Right lobe of liver (tissue), 4 donors: ENCODE results near the gene FMNL2.

Experiments
- POLR2A ChIP-seq: fragments of 450-650 bp; IDR thresholded peaks from one replicate; pipeline ENCODE4 v1.6.1; 2017; ENCODE audit warnings: antibody characterized with exemption, mild to moderate bottlenecking
- TF ChIP-seq, protein P1 (sequence below), 4 donors: fragments of 200-600 bp in 3 of 4; fragments of 450-650 bp in 1 of 4; IDR thresholded peaks; one replicate each; pipeline versions ENCODE4 v1.5.1 to v1.8.0; 2016 to 2022; ENCODE audit warnings: antibody characterized with exemption in 4 of 4, mild to moderate bottlenecking in 2 of 4
- donor health status: DM: no; HTN: no; CAD: no.
- donor health status: DM: no; HTN: no; CAD: no.
- donor health status: DM: no; HTN: yes; CAD: no.

DNA sequence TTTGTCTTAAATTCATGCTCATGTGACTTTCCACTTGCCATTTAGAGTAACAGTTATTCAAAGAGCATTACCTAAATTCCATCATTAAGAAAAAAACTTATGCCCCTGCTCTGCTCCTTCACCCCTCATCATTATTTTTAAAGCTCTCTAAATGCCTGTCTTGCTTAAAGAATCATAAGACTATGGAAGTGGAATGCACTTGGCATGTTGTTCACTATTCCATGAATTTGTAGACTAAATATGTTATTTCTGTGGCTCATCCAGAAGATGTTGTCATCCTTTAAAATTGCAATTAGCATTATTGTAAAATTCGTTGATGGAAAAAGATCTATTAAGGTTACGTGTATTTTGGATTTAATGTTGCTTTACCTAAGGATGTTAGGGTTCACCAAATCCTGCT, 61.8 kb downstream of the FMNL2 start:
- TF ChIP-seq, protein P1, sequence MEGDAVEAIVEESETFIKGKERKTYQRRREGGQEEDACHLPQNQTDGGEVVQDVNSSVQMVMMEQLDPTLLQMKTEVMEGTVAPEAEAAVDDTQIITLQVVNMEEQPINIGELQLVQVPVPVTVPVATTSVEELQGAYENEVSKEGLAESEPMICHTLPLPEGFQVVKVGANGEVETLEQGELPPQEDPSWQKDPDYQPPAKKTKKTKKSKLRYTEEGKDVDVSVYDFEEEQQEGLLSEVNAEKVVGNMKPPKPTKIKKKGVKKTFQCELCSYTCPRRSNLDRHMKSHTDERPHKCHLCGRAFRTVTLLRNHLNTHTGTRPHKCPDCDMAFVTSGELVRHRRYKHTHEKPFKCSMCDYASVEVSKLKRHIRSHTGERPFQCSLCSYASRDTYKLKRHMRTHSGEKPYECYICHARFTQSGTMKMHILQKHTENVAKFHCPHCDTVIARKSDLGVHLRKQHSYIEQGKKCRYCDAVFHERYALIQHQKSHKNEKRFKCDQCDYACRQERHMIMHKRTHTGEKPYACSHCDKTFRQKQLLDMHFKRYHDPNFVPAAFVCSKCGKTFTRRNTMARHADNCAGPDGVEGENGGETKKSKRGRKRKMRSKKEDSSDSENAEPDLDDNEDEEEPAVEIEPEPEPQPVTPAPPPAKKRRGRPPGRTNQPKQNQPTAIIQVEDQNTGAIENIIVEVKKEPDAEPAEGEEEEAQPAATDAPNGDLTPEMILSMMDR (IDR thresholded peaks at IDR 0.05): no peak
- TF ChIP-seq POLR2A: no peak
